GM21360 (cell line): ENCODE measurements around the gene LY9.

Experiments used
- ATAC-seq: cut with Tn5 transposase; IDR thresholded peaks from one replicate; pipeline ENCODE4 v1.9.1; 2021; ENCODE audit warnings: mild to moderate bottlenecking, moderate library complexity; ENCODE audit not compliant: unreplicated experiment

LY9 gene

GRCh38 chr1:160795951-160796383, at the start of gene LY9:
LY9 (plus strand) TSS chr1:160796174; CDS start chr1:160796188, 14 bp downstream.
- peak; percentile 65 for ATAC-seq

GRCh38 chr1:160746836-160747500, 49.0 kb upstream of the LY9 start:
- ATAC-seq = no peak

- no peak for ATAC-seq
These were observed 48.3 kb upstream of the LY9 start for GRCh38 chr1:160747717-160748116.

DNA sequence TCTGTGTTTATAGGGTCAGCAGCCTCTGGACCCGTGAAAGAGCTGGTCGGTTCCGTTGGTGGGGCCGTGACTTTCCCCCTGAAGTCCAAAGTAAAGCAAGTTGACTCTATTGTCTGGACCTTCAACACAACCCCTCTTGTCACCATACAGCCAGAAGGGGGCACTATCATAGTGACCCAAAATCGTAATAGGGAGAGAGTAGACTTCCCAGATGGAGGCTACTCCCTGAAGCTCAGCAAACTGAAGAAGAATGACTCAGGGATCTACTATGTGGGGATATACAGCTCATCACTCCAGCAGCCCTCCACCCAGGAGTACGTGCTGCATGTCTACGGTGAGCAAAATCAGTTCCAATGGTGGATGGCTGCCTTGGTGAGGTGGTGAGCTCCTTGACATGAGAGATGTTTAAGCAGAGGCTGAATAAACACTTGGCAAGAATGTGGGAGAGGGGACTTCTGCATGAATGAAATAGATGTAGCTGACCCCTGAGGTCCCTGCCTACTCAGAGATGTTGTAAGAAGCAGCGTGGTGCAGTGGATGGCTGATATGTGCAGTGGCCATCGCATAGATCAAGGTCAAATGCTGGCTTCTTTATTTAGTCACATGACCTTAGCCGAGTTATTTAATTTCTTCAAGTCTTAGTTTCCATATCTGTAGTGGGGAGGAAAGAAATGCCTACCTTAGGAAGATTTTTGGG, 47.6 kb upstream of the LY9 start:
- no peak for ATAC-seq

- ATAC-seq = no peak
These were observed 47.1 kb upstream of the LY9 start for GRCh38 chr1:160748878-160749269.

- ATAC-seq = no peak
These were observed 45.4 kb upstream of the LY9 start for GRCh38 chr1:160750608-160751007.

GRCh38 chr1:160752406-160752805, 43.6 kb upstream of the LY9 start:
- no peak for ATAC-seq

DNA sequence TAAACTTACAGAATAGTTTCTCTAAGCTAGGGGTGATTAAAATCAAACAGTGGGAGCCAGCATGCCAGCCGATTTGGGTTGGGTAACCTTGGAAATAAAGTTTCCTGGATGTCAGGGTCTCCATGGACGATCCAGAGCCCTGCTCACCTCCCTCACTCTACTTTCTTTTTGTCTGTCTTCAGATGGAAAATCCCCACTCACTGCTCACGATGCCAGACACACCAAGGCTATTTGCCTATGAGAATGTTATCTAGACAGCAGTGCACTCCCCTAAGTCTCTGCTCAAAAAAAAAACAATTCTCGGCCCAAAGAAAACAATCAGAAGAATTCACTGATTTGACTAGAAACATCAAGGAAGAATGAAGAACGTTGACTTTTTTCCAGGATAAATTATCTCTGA, 43.0 kb upstream of the LY9 start:
- no peak for ATAC-seq

GRCh38 chr1:160753594-160753993, 42.4 kb upstream of the LY9 start:
- no peak for ATAC-seq

DNA sequence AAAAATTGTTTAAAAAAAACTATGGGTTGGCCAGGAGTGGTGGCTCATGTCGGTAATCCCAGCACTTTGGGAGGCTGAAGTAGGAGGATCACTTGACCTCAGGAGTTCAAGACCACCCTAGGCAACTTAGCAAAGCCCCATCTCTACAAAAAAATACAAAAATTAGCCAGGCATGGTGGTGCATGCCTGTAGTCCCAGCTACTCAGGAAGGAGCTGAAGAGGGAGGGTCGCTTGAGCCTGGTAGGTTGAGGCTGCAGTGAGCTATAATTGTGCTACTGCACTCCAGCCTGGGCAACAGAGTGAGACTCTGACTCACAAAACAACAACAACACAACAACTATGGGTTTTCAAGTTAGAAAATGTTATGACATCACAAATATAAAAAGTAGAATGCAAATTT, 40.5 kb upstream of the LY9 start:
- ATAC-seq = no peak

DNA sequence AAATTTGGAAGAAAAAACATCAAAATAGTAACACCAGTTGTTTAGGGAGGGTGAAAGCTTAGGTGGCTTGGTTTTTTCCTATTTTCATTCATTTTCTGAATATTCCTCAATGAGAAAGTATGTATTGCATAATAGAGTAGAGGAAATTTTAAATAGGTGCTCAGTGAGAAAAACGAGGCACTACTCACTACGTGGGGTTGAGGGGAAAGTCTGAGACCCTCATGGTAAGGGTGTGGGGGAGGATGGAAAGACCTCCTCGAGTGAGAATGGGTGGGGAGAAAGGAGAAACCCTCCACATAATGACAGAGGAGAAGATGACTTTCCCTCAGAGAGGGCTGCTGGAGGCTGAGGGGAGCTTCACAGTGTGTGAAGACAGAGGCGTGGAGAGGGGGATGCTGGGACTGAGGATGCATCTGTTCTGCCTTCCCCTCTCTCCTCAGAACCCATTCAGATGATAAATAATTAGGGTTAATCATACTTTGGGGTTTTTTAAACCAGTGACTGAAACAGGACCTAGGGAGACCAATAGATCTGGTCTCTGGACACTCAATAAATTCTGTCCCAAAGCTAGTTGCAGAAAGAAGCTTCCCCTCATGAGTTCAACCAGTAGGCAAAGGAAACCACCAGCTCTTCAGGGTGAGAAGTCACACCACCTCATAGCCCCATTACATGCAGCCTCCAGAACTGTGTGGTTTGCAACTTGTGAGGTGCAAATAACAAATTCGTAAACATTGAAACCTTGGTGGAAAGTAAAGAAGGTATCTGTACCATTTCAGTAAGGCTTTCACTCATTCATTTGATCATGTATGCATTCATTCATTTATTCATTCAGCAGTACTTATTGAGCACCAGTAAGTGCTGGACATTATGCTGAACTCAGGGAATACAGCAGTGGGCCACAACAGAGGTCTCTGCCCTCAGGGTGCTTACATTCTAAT, 39.8 kb upstream of the LY9 start:
- no peak for ATAC-seq

GRCh38 chr1:160756849-160757201, 39.1 kb upstream of the LY9 start:
- ATAC-seq = no peak

DNA sequence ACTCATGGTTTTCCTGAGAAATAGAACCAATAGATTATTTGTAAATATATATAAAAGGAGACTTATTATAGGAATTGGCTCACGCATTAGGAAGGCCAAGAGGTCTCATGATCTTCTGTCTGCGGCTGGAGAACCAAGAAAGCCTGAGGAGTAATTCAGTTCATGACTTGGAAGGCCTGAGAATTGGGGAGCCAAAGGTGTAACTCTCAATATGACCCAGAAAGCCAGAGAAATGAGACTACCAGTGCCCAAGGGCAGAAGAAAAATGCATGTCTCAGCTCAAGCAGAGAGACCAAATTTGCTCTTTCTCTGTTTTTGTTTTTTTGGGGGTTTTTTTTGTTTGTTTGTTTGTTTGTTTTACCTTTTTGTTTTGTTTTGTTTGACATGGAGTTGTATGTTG, 37.5 kb upstream of the LY9 start:
- no peak for ATAC-seq

DNA sequence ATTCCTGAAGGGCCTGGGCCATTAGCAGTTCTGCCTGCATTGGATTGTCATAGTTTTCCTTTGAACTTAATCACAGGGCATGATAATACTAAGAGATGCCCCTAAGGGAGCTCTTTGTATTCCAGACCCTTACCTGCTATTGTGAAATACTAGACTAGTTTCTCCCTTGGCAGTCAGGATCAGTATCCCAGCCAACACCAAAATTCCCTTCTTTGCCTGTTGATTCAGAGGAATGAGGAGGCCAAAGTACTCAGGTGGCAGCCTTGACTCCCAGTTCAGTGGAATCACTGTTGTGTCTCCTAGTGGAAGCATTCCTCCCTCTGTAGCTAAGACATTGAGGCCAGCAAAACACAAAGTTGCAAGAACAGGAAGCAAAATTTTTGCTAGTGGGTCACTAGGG, 36.2 kb upstream of the LY9 start:
- no peak for ATAC-seq

GRCh38 chr1:160761046-160761445, 34.9 kb upstream of the LY9 start:
- ATAC-seq = no peak

- ATAC-seq = no peak
These were observed 34.1 kb upstream of the LY9 start for GRCh38 chr1:160761886-160762285.

DNA sequence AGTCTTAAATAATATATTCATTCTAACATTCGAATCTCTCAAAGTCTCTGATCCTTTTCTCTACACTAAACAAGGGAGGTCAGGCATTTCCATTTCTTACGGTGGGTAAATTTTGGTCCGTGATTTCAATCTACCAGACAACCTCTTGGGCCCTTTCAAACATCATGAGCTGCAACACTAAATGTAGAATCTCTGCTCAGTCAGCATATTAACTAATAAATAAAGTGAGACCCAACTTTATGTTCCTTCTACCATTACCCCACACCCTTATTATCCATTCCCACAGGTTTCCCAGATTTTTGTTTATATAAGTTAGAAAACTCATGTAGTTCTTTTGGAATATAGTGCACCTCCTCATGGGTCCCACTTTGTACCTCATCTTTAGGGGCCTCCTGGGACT, 32.0 kb upstream of the LY9 start:
- no peak for ATAC-seq

- peak; percentile 66 for ATAC-seq
These were observed 28.3 kb upstream of the LY9 start for GRCh38 chr1:160767395-160768294.

GRCh38 chr1:160768295-160768657, 27.7 kb upstream of the LY9 start:
- ATAC-seq = peak; percentile 69

GRCh38 chr1:160772331-160772730, 23.6 kb upstream of the LY9 start:
- ATAC-seq = no peak

- no peak for ATAC-seq
These were observed 22.9 kb upstream of the LY9 start for GRCh38 chr1:160773093-160773492.
